Neutrophil (primary cell): ENCODE data around the gene KIAA2012.

ENCODE experiments used
- H3K27ac ChIP-seq: fragments of 200-600 bp; sonication (generic); 2 replicates; pipeline ENCODE4 v1.5.1; 2016; ENCODE audit warnings: mild to moderate bottlenecking, moderate library complexity
- H3K27me3 ChIP-seq: fragments of 200-600 bp; sonication (generic); 2 replicates; pipeline ENCODE4 v1.6.0; 2016; ENCODE audit warnings: mild to moderate bottlenecking
- H3K36me3 ChIP-seq: fragments of 200-600 bp; sonication (generic); 2 replicates; pipeline ENCODE4 v1.5.1; 2017
- H3K4me1 ChIP-seq, 2 experiments: fragments of 200-600 bp in 1 of 2; sonication (generic) in 1 of 2; 1 replicate in 1 of 2; 2 replicates in 1 of 2; pipeline versions ENCODE4 v1.5.1 to v1.6.1; 2013 to 2016; ENCODE audit warnings: low read depth in 1 of 2, low read length in 1 of 2, mild to moderate bottlenecking in 1 of 2, moderate library complexity in 1 of 2; ENCODE audit not compliant: control insufficient read depth in 1 of 2, insufficient read depth in 1 of 2
- H3K4me3 ChIP-seq, 2 experiments: fragments of 200-600 bp in 1 of 2; sonication (generic) in 1 of 2; 1 replicate in 1 of 2; 2 replicates in 1 of 2; pipeline ENCODE4 v1.5.1; 2013 to 2016; ENCODE audit warnings: low read depth in 1 of 2, low read length in 1 of 2, mild to moderate bottlenecking in 1 of 2, moderate library complexity in 1 of 2
- H3K9me3 ChIP-seq: fragments of 200-600 bp; sonication (generic); 2 replicates; pipeline ENCODE4 v1.5.1; 2016
- TF ChIP-seq, protein P1 (sequence below): fragments of 200-600 bp; sonication (generic); IDR thresholded peaks from 2 replicates; pipeline ENCODE4 v1.5.1; 2016; ENCODE audit warnings: antibody characterized with exemption

The KIAA2012 gene

DNA sequence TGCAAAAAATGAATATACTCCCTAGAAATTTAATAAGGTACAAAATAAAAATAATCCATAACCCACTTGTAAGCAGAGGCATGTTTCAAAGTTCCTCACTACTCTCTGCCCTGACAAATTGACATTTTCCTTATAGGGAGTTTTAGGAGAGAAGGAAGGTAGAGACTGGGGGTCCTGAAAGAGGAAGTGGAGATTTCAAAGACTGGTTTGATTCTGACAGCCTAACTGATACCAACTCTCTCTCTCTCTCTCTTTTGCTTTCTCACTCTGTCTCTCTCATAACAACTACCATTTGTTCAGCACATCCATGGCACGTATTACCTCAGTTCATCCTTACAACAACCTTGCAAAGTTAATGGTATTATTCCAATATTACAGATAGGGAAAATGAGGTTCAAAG, 20.8 kb upstream of the KIAA2012 start:
- TF ChIP-seq, protein P1, sequence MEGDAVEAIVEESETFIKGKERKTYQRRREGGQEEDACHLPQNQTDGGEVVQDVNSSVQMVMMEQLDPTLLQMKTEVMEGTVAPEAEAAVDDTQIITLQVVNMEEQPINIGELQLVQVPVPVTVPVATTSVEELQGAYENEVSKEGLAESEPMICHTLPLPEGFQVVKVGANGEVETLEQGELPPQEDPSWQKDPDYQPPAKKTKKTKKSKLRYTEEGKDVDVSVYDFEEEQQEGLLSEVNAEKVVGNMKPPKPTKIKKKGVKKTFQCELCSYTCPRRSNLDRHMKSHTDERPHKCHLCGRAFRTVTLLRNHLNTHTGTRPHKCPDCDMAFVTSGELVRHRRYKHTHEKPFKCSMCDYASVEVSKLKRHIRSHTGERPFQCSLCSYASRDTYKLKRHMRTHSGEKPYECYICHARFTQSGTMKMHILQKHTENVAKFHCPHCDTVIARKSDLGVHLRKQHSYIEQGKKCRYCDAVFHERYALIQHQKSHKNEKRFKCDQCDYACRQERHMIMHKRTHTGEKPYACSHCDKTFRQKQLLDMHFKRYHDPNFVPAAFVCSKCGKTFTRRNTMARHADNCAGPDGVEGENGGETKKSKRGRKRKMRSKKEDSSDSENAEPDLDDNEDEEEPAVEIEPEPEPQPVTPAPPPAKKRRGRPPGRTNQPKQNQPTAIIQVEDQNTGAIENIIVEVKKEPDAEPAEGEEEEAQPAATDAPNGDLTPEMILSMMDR, result no peak
- no peaks in the 10 kb centered on the region for H3K4me1 ChIP-seq
- H3K4me3 ChIP-seq, result no peak overlapping the region
- no peak overlapping the region for H3K27ac ChIP-seq
- H3K27me3 ChIP-seq, result peaks cover 17% of the 10 kb centered on the region
- H3K9me3 ChIP-seq, result no peaks in the 10 kb centered on the region
- no peaks in the 10 kb centered on the region for H3K36me3 ChIP-seq

DNA sequence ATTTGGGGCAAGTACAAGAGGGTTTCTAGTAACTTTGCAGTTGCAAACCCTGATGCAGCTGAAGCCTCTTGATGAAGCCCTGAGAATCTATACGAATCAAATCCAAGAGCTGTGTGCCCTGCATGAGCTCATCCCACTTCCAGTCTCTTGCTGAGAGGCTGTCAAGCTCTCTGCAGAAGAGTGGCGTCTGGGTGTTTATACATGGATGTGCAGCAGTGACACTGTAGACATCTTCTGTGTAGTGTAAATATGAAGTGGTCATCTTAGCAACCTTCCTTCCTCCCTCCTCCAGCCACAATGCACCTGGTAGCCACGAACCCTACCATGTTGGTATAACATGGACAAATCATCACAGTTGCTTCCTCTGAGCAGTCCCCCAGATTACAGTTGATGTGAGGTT, 18.4 kb upstream of the KIAA2012 start:
- H3K27ac ChIP-seq, result no peak overlapping the region
- no peak overlapping the region for H3K4me3 ChIP-seq
- H3K36me3 ChIP-seq, result no peaks in the 10 kb centered on the region
- TF ChIP-seq, protein P1, result no peak
- no peaks in the 10 kb centered on the region for H3K9me3 ChIP-seq
- peaks cover 17% of the 10 kb centered on the region for H3K27me3 ChIP-seq
- no peaks in the 10 kb centered on the region for H3K4me1 ChIP-seq

DNA sequence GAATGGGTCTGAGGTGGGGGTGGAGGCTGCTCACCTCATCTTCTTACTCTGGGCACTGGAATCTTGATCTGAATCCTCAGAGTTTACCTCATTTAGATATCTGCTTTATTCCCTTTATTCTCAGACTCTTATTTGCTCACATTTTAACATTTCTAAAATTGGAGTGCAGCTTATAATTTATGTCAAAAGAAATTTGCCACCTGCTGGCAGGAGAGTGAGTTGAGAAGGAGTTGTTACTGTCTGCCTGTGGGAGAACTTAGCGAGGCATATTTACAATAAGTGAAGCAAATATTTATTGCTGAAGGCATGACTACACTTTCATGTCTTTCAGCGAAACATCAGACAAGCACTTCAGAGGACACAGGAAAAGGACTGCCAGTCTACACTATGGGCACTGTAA, 16.4 kb upstream of the KIAA2012 start:
- peaks cover 11% of the 10 kb centered on the region for H3K27me3 ChIP-seq
- H3K9me3 ChIP-seq, result no peaks in the 10 kb centered on the region
- H3K4me1 ChIP-seq, result no peaks in the 10 kb centered on the region
- TF ChIP-seq, protein P1, result no peak
- H3K4me3 ChIP-seq, result no peak overlapping the region
- no peaks in the 10 kb centered on the region for H3K36me3 ChIP-seq
- H3K27ac ChIP-seq, result no peak overlapping the region

DNA sequence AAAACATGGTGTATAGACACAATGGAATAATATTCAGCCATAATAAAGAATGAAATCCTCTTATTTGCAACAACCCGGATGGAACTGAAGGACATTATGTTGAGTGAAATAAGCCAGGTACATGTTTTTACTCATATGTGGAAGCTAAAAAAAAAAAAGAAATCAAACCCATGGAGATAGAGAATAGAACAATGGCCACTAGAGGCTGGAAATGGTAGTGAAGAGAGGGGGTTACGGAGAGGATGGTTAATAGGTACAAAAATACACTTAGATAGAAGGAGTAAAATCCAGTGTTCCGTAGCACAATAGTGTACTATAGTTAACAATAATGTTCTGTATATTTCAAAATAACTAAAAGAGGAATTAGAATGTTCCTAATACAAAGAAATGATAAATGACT, 12.8 kb upstream of the KIAA2012 start:
- Histone ChIP-seq H3K9me3 (no peaks in the 10 kb centered on the region), H3K27ac (no peak overlapping the region), H3K27me3 (peaks cover 5% of the 10 kb centered on the region), H3K4me3 (no peak overlapping the region), H3K4me1 (no peaks in the 10 kb centered on the region), H3K36me3 (no peaks in the 10 kb centered on the region)
- TF ChIP-seq, protein P1, result no peak

DNA sequence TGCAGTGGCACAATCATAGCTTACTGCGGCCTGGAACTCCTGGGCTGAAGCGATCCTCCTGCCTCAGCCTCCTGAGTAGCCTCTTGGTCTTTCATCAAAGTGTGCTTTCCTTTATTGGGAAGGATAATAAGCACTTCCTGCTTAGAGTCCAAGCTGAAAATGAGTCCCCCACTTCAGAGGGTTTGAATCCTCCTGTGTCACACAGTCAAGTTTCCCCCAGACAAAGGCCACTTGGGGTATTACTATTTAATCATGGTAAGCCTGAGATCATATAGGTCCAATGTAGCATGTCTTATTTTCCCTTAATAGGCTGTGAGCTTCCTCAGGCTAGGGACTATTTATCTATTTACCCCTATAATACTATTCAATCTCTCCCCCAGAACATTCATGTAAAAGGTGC, 11.4 kb upstream of the KIAA2012 start:
- Histone ChIP-seq H3K4me1 (no peaks in the 10 kb centered on the region), H3K9me3 (no peaks in the 10 kb centered on the region), H3K27ac (no peak overlapping the region), H3K36me3 (no peaks in the 10 kb centered on the region), H3K4me3 (no peak overlapping the region), H3K27me3 (no peaks in the 10 kb centered on the region)
- TF ChIP-seq, protein P1, result no peak
